K562 (cell line): ENCODE data around the gene PPL. TPM values are rescaled to one million over a fixed set of nuclear protein-coding genes. Genes with fewer than 3 reads are reported as not detected.

ENCODE experiments used
- BRD9 ChIP-seq: fragments of 450-650 bp; IDR thresholded peaks from 2 replicates; pipeline ENCODE4 v1.6.1; 2018; ENCODE audit warnings: low read depth; ENCODE audit not compliant: partially characterized antibody
- FUS ChIP-seq: fragments of 200-400 bp; formaldehyde crosslinking; optimal IDR thresholded peaks from 2 replicates; pipeline ENCODE3; 2017; ENCODE audit warnings: low read depth, low read length
- PCBP2 ChIP-seq: fragments of 200-400 bp; formaldehyde crosslinking; IDR thresholded peaks from 2 replicates; pipeline ENCODE4 v1.6.1; 2018; ENCODE audit warnings: low read length, low read depth, mild to moderate bottlenecking, moderate library complexity; ENCODE audit not compliant: poor library complexity, severe bottlenecking
- POLR2AphosphoS2 ChIP-seq: IDR thresholded peaks from 2 replicates; pipeline ENCODE4 v1.6.1; 2012; ENCODE audit warnings: low read length, improper control_type of control experiment
- SIN3A ChIP-seq, 2 experiments: fragments of 150-350 bp in 1 of 2; IDR thresholded peaks; 2 replicates each; pipeline ENCODE4 v1.6.1; 2011 to 2016; ENCODE audit warnings: borderline replicate concordance in 2 of 2, low read depth in 2 of 2, low read length in 2 of 2, mild to moderate bottlenecking in 2 of 2, moderate library complexity in 2 of 2; ENCODE audit not compliant: control insufficient read depth in 1 of 2
- polyA plus RNA-seq, 8 experiments: library from polyadenylated mRNA; depleted of rRNA in 4 of 8; stranded (reverse) in 5 of 8; unstranded in 3 of 8; fragments of >200 nt; fragmentation: Nextera tagmentation in 2 of 8; fragmentation: Illumina TruSeq in 1 of 8; extraction: Ambion mirVana in 2 of 8; extraction: Trizol in 1 of 8; gene quantifications; 2 replicates each; pipeline versions ENCODE4 v1.2.1 to v1.2.3, GENCODE V29; 2011 to 2014; ENCODE audit warnings: inconsistent platforms in 1 of 8, missing spikeins in 1 of 8
- total RNA-seq, 7 experiments: library from RNA; depleted of rRNA in 6 of 7; stranded (reverse); fragments of >200 nt in 6 of 7; fragmentation: Illumina TruSeq in 2 of 7; extraction: Trizol in 2 of 7; gene quantifications; 2 replicates each; pipeline versions ENCODE4 v1.2.1 to v1.2.3, GENCODE V29; 2011 to 2021; ENCODE audit warnings: low replicate concordance in 1 of 7
- TF ChIP-seq, protein P1 (sequence below), 2 experiments: fragments of 450-650 bp; IDR thresholded peaks; 2 replicates each; pipeline ENCODE4 v1.6.1; 2016; ENCODE audit warnings: mild to moderate bottlenecking in 2 of 2, borderline replicate concordance in 1 of 2, low read depth in 1 of 2, moderate library complexity in 1 of 2
- TF ChIP-seq, protein P2 (sequence below): fragments of 150-350 bp; conservative IDR thresholded peaks from 2 replicates; pipeline ENCODE4 v1.6.1; 2014; ENCODE audit warnings: low read length
- TF ChIP-seq, protein P3 (sequence below): sonication (generic); formaldehyde crosslinking; IDR thresholded peaks from 2 replicates; pipeline ENCODE4 v1.5.0; 2020; ENCODE audit warnings: missing genetic modification reagents

The PPL gene
- total and polyA plus RNA-seq, 9 of the 15 experiments (the other 6 are each of a cell fraction or from before 2014, with no cell fraction given) = 0.01 to 0.15 (median 0.07) TPM; not detected in 3

DNA sequence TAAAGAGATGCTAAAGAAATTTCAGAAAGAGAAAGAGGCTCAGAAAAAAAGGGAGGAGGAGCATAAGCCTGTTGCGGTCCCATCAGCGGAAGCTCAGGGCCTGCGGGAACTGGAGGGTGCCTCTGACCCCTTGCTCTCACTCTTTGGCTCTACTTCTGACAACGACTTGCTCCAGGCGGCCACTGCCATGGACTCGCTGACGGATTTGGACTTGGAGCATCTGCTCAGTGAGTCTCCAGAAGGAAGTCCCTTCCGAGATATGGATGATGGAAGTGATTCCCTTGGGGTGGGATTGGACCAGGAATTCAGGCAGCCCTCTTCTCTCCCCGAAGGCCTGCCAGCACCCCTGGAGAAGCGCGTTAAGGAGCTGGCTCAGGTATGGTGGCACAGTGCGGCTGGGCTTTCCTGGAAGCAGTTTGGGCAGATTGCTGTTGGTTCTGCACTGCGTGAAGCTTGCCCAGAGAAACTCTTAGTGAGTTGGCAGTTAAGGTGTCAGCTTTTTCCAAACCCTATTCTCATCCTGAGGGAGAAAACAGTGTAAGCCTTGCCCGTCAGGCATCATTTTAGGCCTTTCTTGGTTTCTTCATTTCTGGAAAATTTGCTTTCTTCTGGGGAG lies 76.1 kb downstream of the PPL start (continued):
- TF ChIP-seq, protein P1, sequence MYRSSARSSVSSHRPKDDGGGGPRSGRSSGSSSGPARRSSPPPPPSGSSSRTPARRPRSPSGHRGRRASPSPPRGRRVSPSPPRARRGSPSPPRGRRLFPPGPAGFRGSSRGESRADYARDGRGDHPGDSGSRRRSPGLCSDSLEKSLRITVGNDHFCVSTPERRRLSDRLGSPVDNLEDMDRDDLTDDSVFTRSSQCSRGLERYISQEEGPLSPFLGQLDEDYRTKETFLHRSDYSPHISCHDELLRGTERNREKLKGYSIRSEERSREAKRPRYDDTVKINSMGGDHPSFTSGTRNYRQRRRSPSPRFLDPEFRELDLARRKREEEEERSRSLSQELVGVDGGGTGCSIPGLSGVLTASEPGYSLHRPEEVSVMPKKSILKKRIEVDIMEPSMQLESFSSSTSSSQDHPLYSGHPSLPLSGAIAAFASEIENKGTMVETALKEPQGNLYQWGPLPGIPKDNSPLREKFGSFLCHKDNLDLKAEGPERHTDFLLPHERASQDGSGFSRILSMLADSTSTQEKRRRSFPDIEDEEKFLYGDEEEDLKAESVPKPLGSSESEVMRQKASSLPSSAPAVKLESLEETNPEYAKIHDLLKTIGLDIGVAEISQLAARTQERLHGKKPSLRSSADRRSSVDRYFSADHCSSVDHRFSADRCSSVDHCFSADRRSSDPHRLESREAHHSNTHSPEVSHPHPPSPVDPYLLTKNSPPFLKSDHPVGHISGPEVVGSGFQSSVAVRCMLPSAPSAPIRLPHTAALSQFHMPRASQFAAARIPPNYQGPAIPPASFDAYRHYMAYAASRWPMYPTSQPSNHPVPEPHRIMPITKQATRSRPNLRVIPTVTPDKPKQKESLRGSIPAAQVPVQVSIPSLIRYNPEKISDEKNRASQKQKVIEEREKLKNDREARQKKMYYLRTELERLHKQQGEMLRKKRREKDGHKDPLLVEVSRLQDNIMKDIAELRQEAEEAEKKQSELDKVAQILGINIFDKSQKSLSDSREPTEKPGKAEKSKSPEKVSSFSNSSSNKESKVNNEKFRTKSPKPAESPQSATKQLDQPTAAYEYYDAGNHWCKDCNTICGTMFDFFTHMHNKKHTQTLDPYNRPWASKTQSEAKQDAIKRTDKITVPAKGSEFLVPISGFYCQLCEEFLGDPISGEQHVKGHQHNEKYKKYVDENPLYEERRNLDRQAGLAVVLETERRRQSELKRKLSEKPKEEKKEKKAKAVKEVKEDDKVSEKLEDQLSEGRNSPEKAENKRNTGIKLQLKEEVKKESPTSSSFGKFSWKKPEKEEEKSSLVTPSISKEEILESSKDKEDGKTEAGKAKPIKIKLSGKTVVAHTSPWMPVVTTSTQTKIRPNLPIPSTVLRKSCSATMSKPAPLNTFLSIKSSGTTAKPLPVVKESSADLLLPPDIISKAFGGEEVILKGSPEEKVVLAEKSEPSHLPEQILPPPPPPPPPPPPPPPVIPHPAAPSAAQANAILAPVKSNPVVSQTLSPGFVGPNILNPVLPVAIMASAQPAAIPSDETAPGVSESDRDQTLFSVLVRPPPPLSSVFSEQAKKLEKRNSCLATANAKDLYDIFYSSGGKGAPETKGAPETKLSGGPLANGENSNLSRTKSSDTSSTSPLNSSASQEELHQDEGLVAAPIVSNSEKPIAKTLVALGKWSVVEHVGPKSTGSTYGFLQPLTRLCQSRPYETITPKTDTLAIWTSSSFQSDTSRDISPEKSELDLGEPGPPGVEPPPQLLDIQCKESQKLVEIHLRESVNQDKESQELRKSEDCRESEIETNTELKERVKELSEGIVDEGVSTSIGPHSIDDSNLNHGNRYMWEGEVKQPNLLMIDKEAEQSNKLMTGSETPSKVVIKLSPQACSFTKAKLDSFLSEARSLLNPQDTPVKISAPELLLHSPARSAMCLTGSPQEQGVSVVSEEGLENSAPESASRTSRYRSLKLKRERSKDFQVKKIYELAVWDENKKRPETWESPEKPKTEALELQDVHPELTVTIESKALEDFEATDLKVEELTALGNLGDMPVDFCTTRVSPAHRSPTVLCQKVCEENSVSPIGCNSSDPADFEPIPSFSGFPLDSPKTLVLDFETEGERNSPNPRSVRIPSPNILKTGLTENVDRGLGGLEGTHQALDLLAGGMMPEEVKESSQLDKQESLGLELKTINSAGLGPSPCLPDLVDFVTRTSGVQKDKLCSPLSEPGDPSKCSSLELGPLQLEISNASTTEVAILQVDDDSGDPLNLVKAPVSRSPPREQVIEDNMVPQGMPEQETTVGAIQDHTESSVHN (IDR thresholded peaks at IDR 0.05; ENCODE audit: borderline replicate concordance in 1 of 2, low read depth in 1 of 2) = no peak
- TF ChIP-seq FUS (no peak), BRD9 (no peak), POLR2AphosphoS2 (no peak), PCBP2 (no peak), SIN3A (IDR thresholded peaks at IDR 0.05; ENCODE audit: borderline replicate concordance in 2 of 2, control insufficient read depth in 1 of 2, low read depth in 2 of 2, low read length in 2 of 2) (no peak)
- TF ChIP-seq, protein P2, sequence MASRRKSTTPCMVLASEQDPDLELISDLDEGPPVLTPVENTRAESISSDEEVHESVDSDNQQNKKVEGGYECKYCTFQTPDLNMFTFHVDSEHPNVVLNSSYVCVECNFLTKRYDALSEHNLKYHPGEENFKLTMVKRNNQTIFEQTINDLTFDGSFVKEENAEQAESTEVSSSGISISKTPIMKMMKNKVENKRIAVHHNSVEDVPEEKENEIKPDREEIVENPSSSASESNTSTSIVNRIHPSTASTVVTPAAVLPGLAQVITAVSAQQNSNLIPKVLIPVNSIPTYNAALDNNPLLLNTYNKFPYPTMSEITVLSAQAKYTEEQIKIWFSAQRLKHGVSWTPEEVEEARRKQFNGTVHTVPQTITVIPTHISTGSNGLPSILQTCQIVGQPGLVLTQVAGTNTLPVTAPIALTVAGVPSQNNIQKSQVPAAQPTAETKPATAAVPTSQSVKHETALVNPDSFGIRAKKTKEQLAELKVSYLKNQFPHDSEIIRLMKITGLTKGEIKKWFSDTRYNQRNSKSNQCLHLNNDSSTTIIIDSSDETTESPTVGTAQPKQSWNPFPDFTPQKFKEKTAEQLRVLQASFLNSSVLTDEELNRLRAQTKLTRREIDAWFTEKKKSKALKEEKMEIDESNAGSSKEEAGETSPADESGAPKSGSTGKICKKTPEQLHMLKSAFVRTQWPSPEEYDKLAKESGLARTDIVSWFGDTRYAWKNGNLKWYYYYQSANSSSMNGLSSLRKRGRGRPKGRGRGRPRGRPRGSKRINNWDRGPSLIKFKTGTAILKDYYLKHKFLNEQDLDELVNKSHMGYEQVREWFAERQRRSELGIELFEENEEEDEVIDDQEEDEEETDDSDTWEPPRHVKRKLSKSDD = no peak
- TF ChIP-seq, protein P3, sequence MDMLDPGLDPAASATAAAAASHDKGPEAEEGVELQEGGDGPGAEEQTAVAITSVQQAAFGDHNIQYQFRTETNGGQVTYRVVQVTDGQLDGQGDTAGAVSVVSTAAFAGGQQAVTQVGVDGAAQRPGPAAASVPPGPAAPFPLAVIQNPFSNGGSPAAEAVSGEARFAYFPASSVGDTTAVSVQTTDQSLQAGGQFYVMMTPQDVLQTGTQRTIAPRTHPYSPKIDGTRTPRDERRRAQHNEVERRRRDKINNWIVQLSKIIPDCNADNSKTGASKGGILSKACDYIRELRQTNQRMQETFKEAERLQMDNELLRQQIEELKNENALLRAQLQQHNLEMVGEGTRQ = no peak
